K562 (cell line): ENCODE results near the gene CHPF. TPM values are rescaled to one million over a fixed set of nuclear protein-coding genes. Genes with fewer than 3 reads are reported as not detected.
A peak's percentile ranks its signal among the peaks of the same experiment; 100 is the strongest.

Experiments used
- ETV5 ChIP-seq: sonication (generic); formaldehyde crosslinking; IDR thresholded peaks from 2 replicates; pipeline ENCODE4 v1.4.0; 2020; ENCODE audit warnings: low read depth, mild to moderate bottlenecking, missing genetic modification reagents
- FOSL1 ChIP-seq: fragments of 200-800 bp; sonication (Bioruptor generic); conservative IDR thresholded peaks from 2 replicates; pipeline ENCODE4 v1.6.1; 2016; ENCODE audit warnings: missing genetic modification characterization, missing compliant biosample characterization
- FOXM1 ChIP-seq, 2 experiments: fragments of 450-650 bp in 1 of 2; sonication (generic) in 1 of 2; formaldehyde crosslinking in 1 of 2; IDR thresholded peaks; 2 replicates each; pipeline versions ENCODE4 v1.6.1 to v1.9.0; 2017 to 2022; ENCODE audit warnings: low read depth in 2 of 2, mild to moderate bottlenecking in 2 of 2, missing genetic modification reagents in 1 of 2, moderate library complexity in 1 of 2
- NONO ChIP-seq, 2 experiments: fragments of 200-400 bp in 1 of 2; fragments of 450-650 bp in 1 of 2; formaldehyde crosslinking in 1 of 2; IDR thresholded peaks; 2 replicates each; pipeline ENCODE4 v1.6.1; 2017; ENCODE audit warnings: low read depth in 2 of 2, mild to moderate bottlenecking in 2 of 2, moderate library complexity in 2 of 2, low read length in 1 of 2
- POLR3A ChIP-seq: IDR thresholded peaks from 2 replicates; pipeline ENCODE4 v1.6.1; 2011; ENCODE audit warnings: borderline replicate concordance, mild to moderate bottlenecking, moderate library complexity; ENCODE audit not compliant: insufficient read length, insufficient read depth; ENCODE audit errors: extremely low read depth
- THAP12 ChIP-seq: fragments of 250-450 bp; sonication (Bioruptor Pico); IDR thresholded peaks from 2 replicates; pipeline ENCODE4 v1.9.0; 2021; ENCODE audit warnings: mild to moderate bottlenecking, inconsistent platforms
- ZFX ChIP-seq: sonication (generic); formaldehyde crosslinking; IDR thresholded peaks from 2 replicates; pipeline ENCODE4 v1.8.0; 2022; ENCODE audit warnings: mild to moderate bottlenecking, missing genetic modification reagents, moderate library complexity
- polyA plus RNA-seq, 8 experiments: library from polyadenylated mRNA; depleted of rRNA in 4 of 8; stranded (reverse) in 5 of 8; unstranded in 3 of 8; fragments of >200 nt; fragmentation: Nextera tagmentation in 2 of 8; fragmentation: Illumina TruSeq in 1 of 8; extraction: Ambion mirVana in 2 of 8; extraction: Trizol in 1 of 8; gene quantifications; 2 replicates each; pipeline versions ENCODE4 v1.2.1 to v1.2.3, GENCODE V29; 2011 to 2014; ENCODE audit warnings: inconsistent platforms in 1 of 8, missing spikeins in 1 of 8
- total RNA-seq, 7 experiments: library from RNA; depleted of rRNA in 6 of 7; stranded (reverse); fragments of >200 nt in 6 of 7; fragmentation: Illumina TruSeq in 2 of 7; extraction: Trizol in 2 of 7; gene quantifications; 2 replicates each; pipeline versions ENCODE4 v1.2.1 to v1.2.3, GENCODE V29; 2011 to 2021; ENCODE audit warnings: low replicate concordance in 1 of 7

Gene CHPF
- total and polyA plus RNA-seq, 9 of the 15 experiments (the other 6 are each of a cell fraction or from before 2014, with no cell fraction given) = 0.15 to 57.2 (median 7.9) TPM

DNA sequence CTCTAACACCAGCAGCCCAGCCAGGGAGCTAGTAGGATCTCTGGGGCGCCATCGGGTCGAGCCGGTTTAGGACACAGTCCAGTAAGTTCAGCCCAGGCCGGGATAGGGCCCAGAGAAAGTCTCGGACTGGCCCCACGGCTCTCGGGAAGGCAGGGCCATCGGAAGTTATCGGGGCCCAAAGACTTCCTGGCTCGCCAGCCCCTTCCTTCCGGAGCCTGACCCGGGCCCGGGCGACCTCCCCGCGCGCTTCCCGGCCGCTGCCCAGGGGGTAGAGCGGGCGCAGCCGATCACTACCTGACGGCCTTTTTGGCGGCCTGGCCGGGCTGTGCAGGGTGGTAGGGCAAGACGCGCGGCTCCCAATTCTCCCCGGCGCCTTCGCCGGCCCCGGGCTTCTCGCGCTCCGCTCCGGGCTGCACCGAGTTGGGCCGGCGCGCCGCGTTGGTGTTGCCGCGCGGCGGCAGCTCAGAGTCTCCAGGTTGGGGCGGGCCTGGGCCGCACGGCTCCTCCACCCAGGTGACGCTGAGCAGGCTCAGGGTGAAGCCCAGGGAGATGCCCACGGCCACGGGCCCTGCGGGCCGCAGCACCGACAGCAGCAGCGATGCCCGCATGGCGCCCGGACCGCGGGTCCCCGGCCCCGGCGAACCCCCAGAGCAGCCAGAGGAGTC lies 546 bp downstream of the CHPF start (continued):
- TF ChIP-seq NONO (IDR thresholded peaks at IDR 0.05; ENCODE audit: low read depth in 2 of 2, low read length in 1 of 2) (0 out of 4 replicates have a peak, but pooled peaks of 1 of the 2 experiments have one; percentile 27), POLR3A (no peak), ZFX (CRISPR knock-in tag) (peak; percentile 74), ETV5 (CRISPR knock-in tag) (0 out of 2 replicates have a peak, but pooled peaks have one; percentile 63), FOSL1 (tag) (peak; percentile 36; the same call in 1 of the 2 replicates), FOXM1 (IDR thresholded peaks at IDR 0.05; ENCODE audit: low read depth) (no peak), FOXM1 (CRISPR knock-in tag; IDR thresholded peaks at IDR 0.05; ENCODE audit: low read depth) (peak; percentile 85; the same call in 1 of the 2 replicates), THAP12 (CRISPR knock-in tag) (0 out of 2 replicates have a peak, but pooled peaks have one; percentile 1)
